A673 (cell line): ENCODE measurements around the gene PPP1CC.

Source experiments
- EZH2 ChIP-seq: fragments of 200-600 bp; sonication (generic); IDR thresholded peaks from 2 replicates; pipeline ENCODE4 v1.6.1; 2017; ENCODE audit warnings: borderline replicate concordance, low read depth, mild to moderate bottlenecking, mixed read lengths, antibody characterized with exemption, low read length; ENCODE audit not compliant: poor library complexity, severe bottlenecking
- TF ChIP-seq, protein P1 (sequence below): fragments of 300-800, 200-600 bp; sonication (generic); conservative IDR thresholded peaks from 2 replicates; pipeline ENCODE4 v1.5.1; 2017; ENCODE audit warnings: low read depth, mild to moderate bottlenecking, antibody characterized with exemption, low read length, moderate library complexity, mixed read lengths

DNA sequence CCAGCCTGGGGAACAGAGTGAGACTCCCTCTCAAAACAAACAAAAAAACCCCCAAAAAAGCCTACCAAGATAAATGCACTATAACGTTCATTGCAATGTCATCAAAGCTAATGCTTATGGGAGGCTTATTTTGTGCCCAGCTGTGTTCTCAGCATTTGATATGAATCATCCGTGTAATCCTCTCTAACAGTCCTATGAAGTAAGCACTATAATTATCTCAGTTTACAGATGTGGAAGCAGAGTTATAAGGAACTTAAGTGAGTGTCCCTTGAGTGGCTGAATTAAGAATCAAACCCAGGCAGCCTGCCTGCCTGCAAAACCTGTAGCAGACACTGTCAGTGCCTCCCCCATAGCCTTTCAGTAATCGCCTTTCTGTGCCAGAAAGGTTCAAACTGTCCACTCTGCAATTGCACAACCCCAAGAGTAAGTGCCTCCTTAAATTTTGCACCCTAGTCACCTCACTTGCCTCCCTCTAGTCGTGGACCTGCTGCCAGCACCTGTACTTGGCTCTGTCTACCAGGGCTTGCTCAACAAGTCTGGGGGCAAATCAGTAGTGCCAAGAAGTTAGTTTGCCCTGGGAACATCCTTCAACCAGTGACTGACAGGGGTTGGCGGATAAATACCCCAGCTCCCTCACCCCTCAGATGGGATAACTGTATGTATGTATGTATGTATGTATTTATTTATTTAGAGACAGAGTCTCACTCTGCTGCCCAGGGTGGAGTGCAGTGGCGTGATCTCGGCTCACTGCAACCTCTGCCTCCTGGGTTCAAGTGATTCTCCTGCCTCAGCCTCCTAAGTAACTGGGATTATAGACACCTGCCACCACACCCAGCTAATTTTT lies 23.8 kb upstream of the PPP1CC start:
- TF ChIP-seq, protein P1, sequence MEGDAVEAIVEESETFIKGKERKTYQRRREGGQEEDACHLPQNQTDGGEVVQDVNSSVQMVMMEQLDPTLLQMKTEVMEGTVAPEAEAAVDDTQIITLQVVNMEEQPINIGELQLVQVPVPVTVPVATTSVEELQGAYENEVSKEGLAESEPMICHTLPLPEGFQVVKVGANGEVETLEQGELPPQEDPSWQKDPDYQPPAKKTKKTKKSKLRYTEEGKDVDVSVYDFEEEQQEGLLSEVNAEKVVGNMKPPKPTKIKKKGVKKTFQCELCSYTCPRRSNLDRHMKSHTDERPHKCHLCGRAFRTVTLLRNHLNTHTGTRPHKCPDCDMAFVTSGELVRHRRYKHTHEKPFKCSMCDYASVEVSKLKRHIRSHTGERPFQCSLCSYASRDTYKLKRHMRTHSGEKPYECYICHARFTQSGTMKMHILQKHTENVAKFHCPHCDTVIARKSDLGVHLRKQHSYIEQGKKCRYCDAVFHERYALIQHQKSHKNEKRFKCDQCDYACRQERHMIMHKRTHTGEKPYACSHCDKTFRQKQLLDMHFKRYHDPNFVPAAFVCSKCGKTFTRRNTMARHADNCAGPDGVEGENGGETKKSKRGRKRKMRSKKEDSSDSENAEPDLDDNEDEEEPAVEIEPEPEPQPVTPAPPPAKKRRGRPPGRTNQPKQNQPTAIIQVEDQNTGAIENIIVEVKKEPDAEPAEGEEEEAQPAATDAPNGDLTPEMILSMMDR: no peak
- TF ChIP-seq EZH2: no peak
